Hematopoietic multipotent progenitor cell treated with erythropoietin and hydrocortisone succinate and interleukin-3 and kit ligand, for 6 days (in vitro differentiated cells): ENCODE data around the gene ZSCAN5A.
A peak's percentile ranks its signal among the peaks of the same experiment; 100 is the strongest.
"Not testable (repeated sequence)": the region's sequence is repeated elsewhere in the genome, so short reads cannot be mapped to it uniquely, and the experiment has no call there.

Source experiments
- DNase-seq: peaks from one replicate; pipeline ENCODE4 v3.0.0-alpha.2; 2015

Gene ZSCAN5A

GRCh38 chr19:56314018-56314380, 640 bp downstream of the ZSCAN5A start:
- peak; percentile 55 for DNase-seq

- peak; percentile 23 for DNase-seq
These were observed 1.6 kb downstream of the ZSCAN5A start for GRCh38 chr19:56312787-56313657.

- peak; percentile 27 for DNase-seq
These were observed 2.3 kb downstream of the ZSCAN5A start for GRCh38 chr19:56312342-56312741.

GRCh38 chr19:56310462-56310861, 4.2 kb downstream of the ZSCAN5A start:
- no peak for DNase-seq

GRCh38 chr19:56309511-56310185, 5.0 kb downstream of the ZSCAN5A start:
- peak; percentile 83 for DNase-seq

GRCh38 chr19:56308792-56309191, 5.8 kb downstream of the ZSCAN5A start:
- no peak for DNase-seq

GRCh38 chr19:56307062-56307461, 7.6 kb downstream of the ZSCAN5A start:
- DNase-seq: not testable (repeated sequence)

GRCh38 chr19:56306016-56306415, 8.6 kb downstream of the ZSCAN5A start:
- no peak for DNase-seq

GRCh38 chr19:56304243-56304642, 10.4 kb downstream of the ZSCAN5A start:
- DNase-seq: no peak

GRCh38 chr19:56301886-56302620, 12.6 kb downstream of the ZSCAN5A start:
- DNase-seq: no peak

GRCh38 chr19:56301155-56301554, 13.5 kb downstream of the ZSCAN5A start:
- DNase-seq: peak; percentile 62

GRCh38 chr19:56299688-56300087, 15.0 kb downstream of the ZSCAN5A start:
- DNase-seq: no peak

- no peak for DNase-seq
These were observed 17.6 kb downstream of the ZSCAN5A start for GRCh38 chr19:56297010-56297409.

GRCh38 chr19:56295531-56296455, 18.8 kb downstream of the ZSCAN5A start:
- no peak for DNase-seq

GRCh38 chr19:56294549-56294948, 20.1 kb downstream of the ZSCAN5A start:
- DNase-seq: no peak

GRCh38 chr19:56291867-56292266, 22.8 kb downstream of the ZSCAN5A start:
- no peak for DNase-seq

- no peak for DNase-seq
These were observed 24.5 kb downstream of the ZSCAN5A start for GRCh38 chr19:56290104-56290503.

GRCh38 chr19:56284746-56285145, 29.9 kb downstream of the ZSCAN5A start:
- DNase-seq: no peak

GRCh38 chr19:56282809-56283208, 31.8 kb downstream of the ZSCAN5A start:
- no peak for DNase-seq

GRCh38 chr19:56273563-56274117, 41.0 kb downstream of the ZSCAN5A start:
- DNase-seq: no peak

- no peak for DNase-seq
These were observed 42.4 kb downstream of the ZSCAN5A start, which contains the start of gene EDDM13 for GRCh38 chr19:56272161-56272798. Gene EDDM13, plus strand, starts transcription at chr19:56272748. Its CDS starts 87 bp downstream, at chr19:56272835.
